ENCODE data around the gene CCNT2. TPM values are rescaled to one million over a fixed set of nuclear protein-coding genes. Genes with fewer than 3 reads are reported as not detected.

CCNT2 gene
- polyA plus RNA-seq, 1 of the 3 experiments (the other 2 are of a cell fraction) = 5.3 TPM

- H3K9me3 ChIP-seq = no peaks in the 10 kb centered on the region
- H3K4me3 ChIP-seq (ENCODE audit: low read depth in 2 of 2, low read length in 1 of 2) = no peak overlapping the region
- ChIA-PET POLR2A (no interaction called here), CTCF (interaction anchor here (1.2 kb wide), 1 partner anchor 10 kb away, joined by 3 read pairs; no protein-coding TSS in a partner anchor)
- H3K9me2 ChIP-seq = no peaks in the 10 kb centered on the region
- TF ChIP-seq USF1 (IDR thresholded peaks at IDR 0.05; ENCODE audit: borderline replicate concordance, low read depth) (no peak), NFIC (IDR thresholded peaks at IDR 0.05; ENCODE audit: borderline replicate concordance) (no peak), JUND (IDR thresholded peaks at IDR 0.05) (no peak), MAX (IDR thresholded peaks at IDR 0.05; ENCODE audit: low read depth) (no peak), TEAD4 (IDR thresholded peaks at IDR 0.05; ENCODE audit: borderline replicate concordance, insufficient read depth) (no peak), MEF2A (IDR thresholded peaks at IDR 0.05; ENCODE audit: borderline replicate concordance, low read depth) (no peak), ELF1 (IDR thresholded peaks at IDR 0.05) (no peak), PBX3 (IDR thresholded peaks at IDR 0.05) (no peak), TAF1 (IDR thresholded peaks at IDR 0.05; ENCODE audit: borderline replicate concordance, low read depth, low read length) (no peak), GATA2 (CRISPR knock-in tag; IDR thresholded peaks at IDR 0.05) (no peak), FOSL2 (IDR thresholded peaks at IDR 0.05; ENCODE audit: borderline replicate concordance, low read depth) (no peak), NRF1 (IDR thresholded peaks at IDR 0.05; ENCODE audit: low read depth, low read length) (no peak), FOXM1 (IDR thresholded peaks at IDR 0.05; ENCODE audit: low read depth) (no peak), RCOR1 (IDR thresholded peaks at IDR 0.05; ENCODE audit: low read length) (no peak)
- no peaks in the 10 kb centered on the region for H3K36me3 ChIP-seq (replicated peaks in 1 of 2; ENCODE audit: control insufficient read depth in 1 of 2, insufficient read depth in 2 of 2, low read length in 1 of 2)
- no peak overlapping the region for H3K4me2 ChIP-seq
- no peaks in the 10 kb centered on the region for H4K20me1 ChIP-seq (ENCODE audit: insufficient read depth)
- no peaks in the 10 kb centered on the region for H3K4me1 ChIP-seq (ENCODE audit: control insufficient read depth in 1 of 2, insufficient read depth in 2 of 2, low read depth in 1 of 2, low read length in 1 of 2)
- H3K27ac ChIP-seq (ENCODE audit: low read depth in 2 of 2, low read length in 1 of 2) = no peak overlapping the region
- no peaks in the 10 kb centered on the region for H3K27me3 ChIP-seq (ENCODE audit: insufficient read depth)
- H2AFZ ChIP-seq (ENCODE audit: low read depth) = no peak overlapping the region
- H3K9ac ChIP-seq = no peak overlapping the region
- no peak for DNase-seq
- no peaks in the 10 kb centered on the region for H3K79me2 ChIP-seq (ENCODE audit: insufficient read depth)
- H3F3A ChIP-seq (replicated peaks; ENCODE audit: insufficient read depth) = no peaks in the 10 kb centered on the region
- WGBS (ENCODE audit: low lambda C conversion rate) = 86% methylated on average over 3 of the region's 3 CpGs
Measured at GRCh38 chr2:134883552-134884293, 34.9 kb upstream of the CCNT2 start.

GRCh38 chr2:134884435-134884834, 34.2 kb upstream of the CCNT2 start:
- TF ChIP-seq USF2 (IDR thresholded peaks at IDR 0.05; ENCODE audit: borderline replicate concordance, low read depth, low read length) = no peak
- no peak for TF ChIP-seq GATA2 (CRISPR knock-in tag; IDR thresholded peaks at IDR 0.05)
- TF ChIP-seq IRF3 (IDR thresholded peaks at IDR 0.05; ENCODE audit: low read depth, low read length) = no peak
- TF ChIP-seq ZBTB33 (IDR thresholded peaks at IDR 0.05; ENCODE audit: borderline replicate concordance, low read depth) = no peak
- TF ChIP-seq YY1 (IDR thresholded peaks at IDR 0.05; ENCODE audit: low read depth) = no peak
- no peak for TF ChIP-seq RXRA (IDR thresholded peaks at IDR 0.05; ENCODE audit: borderline replicate concordance, low read depth)
- no peak for TF ChIP-seq JUND (IDR thresholded peaks at IDR 0.05)
- no peak for TF ChIP-seq TAF1 (IDR thresholded peaks at IDR 0.05; ENCODE audit: borderline replicate concordance, low read depth, low read length)
- TF ChIP-seq NFIC (IDR thresholded peaks at IDR 0.05; ENCODE audit: borderline replicate concordance) = no peak
- TF ChIP-seq TCF12 (IDR thresholded peaks at IDR 0.05) = no peak
- H3K4me1 ChIP-seq (ENCODE audit: control insufficient read depth in 1 of 2, insufficient read depth in 2 of 2, low read depth in 1 of 2, low read length in 1 of 2) = no peaks in the 10 kb centered on the region
- CTCF ChIA-PET = interaction anchor here (0.7 to 1.7 kb wide), 4 partner anchors 10 to 434 kb away, joined by 3 to 4 read pairs (median 3); no protein-coding TSS in a partner anchor
- no peaks in the 10 kb centered on the region for H3K79me2 ChIP-seq (ENCODE audit: insufficient read depth)
- no peak for DNase-seq
- no peaks in the 10 kb centered on the region for H3K9me2 ChIP-seq
- H2AFZ ChIP-seq (ENCODE audit: low read depth) = no peak overlapping the region
- H3K27me3 ChIP-seq (ENCODE audit: insufficient read depth) = no peaks in the 10 kb centered on the region
- POLR2A ChIA-PET = no interaction called here
- no peak overlapping the region for H3K27ac ChIP-seq (ENCODE audit: low read depth in 2 of 2, low read length in 1 of 2)
- no peak overlapping the region for H3K4me3 ChIP-seq (ENCODE audit: low read depth in 2 of 2, low read length in 1 of 2)
- no peaks in the 10 kb centered on the region for H4K20me1 ChIP-seq (ENCODE audit: insufficient read depth)
- no peak overlapping the region for H3K4me2 ChIP-seq
- H3K36me3 ChIP-seq (replicated peaks in 1 of 2; ENCODE audit: control insufficient read depth in 1 of 2, insufficient read depth in 2 of 2, low read length in 1 of 2) = no peaks in the 10 kb centered on the region
- no peaks in the 10 kb centered on the region for H3K9me3 ChIP-seq
- H3F3A ChIP-seq (replicated peaks; ENCODE audit: insufficient read depth) = no peaks in the 10 kb centered on the region
- no peak overlapping the region for H3K9ac ChIP-seq
